Brain microvascular endothelial cell (primary cell): ENCODE results near the gene FBXL19.

ENCODE experiments used
- DNase-seq: peaks from one replicate; pipeline ENCODE4 v3.0.0-alpha.2; 2020
- H3K27ac ChIP-seq: fragments of 250-450 bp; sonication (Bioruptor Pico); 2 replicates; pipeline ENCODE4 v1.5.1; 2020; ENCODE audit warnings: mild to moderate bottlenecking, moderate library complexity
- H3K27me3 ChIP-seq: fragments of 250-450 bp; sonication (Bioruptor Pico); replicated peaks from 2 replicates; pipeline ENCODE4 v1.5.1; 2020; ENCODE audit warnings: mild to moderate bottlenecking
- H3K36me3 ChIP-seq: fragments of 250-450 bp; sonication (Bioruptor Pico); replicated peaks from 2 replicates; pipeline ENCODE4 v1.5.1; 2020; ENCODE audit warnings: mild to moderate bottlenecking
- H3K4me3 ChIP-seq: 2 replicates; pipeline ENCODE4 v1.5.1; 2011; ENCODE audit warnings: low read depth, mild to moderate bottlenecking, control low read depth, low read length, moderate library complexity
- CTCF ChIP-seq: IDR thresholded peaks from 2 replicates; pipeline ENCODE4 v1.5.1; 2011; ENCODE audit warnings: low read depth, mild to moderate bottlenecking, moderate library complexity, low read length, control low read depth, inconsistent platforms; ENCODE audit errors: missing control alignments
- in situ Hi-C: cut with HindIII; loops from 2 replicates; pipeline ENCODE4 v1.10.0; 2017; ENCODE audit warnings: low sequenced_read_pairs, low pct_ligation_motif_present

Gene FBXL19

GRCh38 chr16:30996985-30997724, 73.8 kb downstream of the FBXL19 start:
- peak; percentile 64 for DNase-seq
- Histone ChIP-seq H3K36me3 (no peaks in the 10 kb centered on the region), H3K27ac (peak overlapping the region; percentile 66), H3K27me3 (no peaks in the 10 kb centered on the region), H3K4me3 (peak overlapping the region; percentile 58)
- in situ Hi-C loops, result no loop called here
- no peak for TF ChIP-seq CTCF

- in situ Hi-C loops, result no loop called here
Observed at GRCh38 chr16:30997725-30998711, 74.6 kb downstream of the FBXL19 start.

More at GRCh38 chr16:30997725-30998711, 74.6 kb downstream of the FBXL19 start:
- Histone ChIP-seq H3K36me3 (no peaks in the 10 kb centered on the region), H3K27me3 (no peaks in the 10 kb centered on the region), H3K4me3 (peak overlapping the region; percentile 58), H3K27ac (peak overlapping the region; percentile 66)
- peak; percentile 75 for DNase-seq
- TF ChIP-seq CTCF, result no peak
